GM04504 (cell line): ENCODE data around the gene ZSWIM3.

Experiments
- DNase-seq: peaks from one replicate; pipeline ENCODE4 v3.0.0-alpha.2; 2012; ENCODE audit warnings: low read depth

Gene ZSWIM3

GRCh38 chr20:45833030-45833882 is 24.2 kb upstream of the ZSWIM3 start, which contains the start of gene SNX21:
Gene SNX21, plus strand, starts transcription at chr20:45833799. Its CDS starts 121 bp downstream, at chr20:45833920.
- DNase-seq, result peak; percentile 92

- no peak for DNase-seq
These were observed 23.3 kb upstream of the ZSWIM3 start for GRCh38 chr20:45833883-45834796.

- no peak for DNase-seq
These were observed 22.6 kb upstream of the ZSWIM3 start for GRCh38 chr20:45834797-45835161.

GRCh38 chr20:45835329-45835765 is 22.1 kb upstream of the ZSWIM3 start:
- no peak for DNase-seq

- DNase-seq, result peak; percentile 87
These were observed 21.6 kb upstream of the ZSWIM3 start for GRCh38 chr20:45835825-45836224.

GRCh38 chr20:45836841-45837240 is 20.6 kb upstream of the ZSWIM3 start:
- no peak for DNase-seq

GRCh38 chr20:45840700-45841198 is 16.7 kb upstream of the ZSWIM3 start:
- DNase-seq, result no peak

- DNase-seq, result no peak
These were observed 15.8 kb upstream of the ZSWIM3 start for GRCh38 chr20:45841407-45842129.

- DNase-seq, result peak; percentile 87
These were observed 15.1 kb upstream of the ZSWIM3 start for GRCh38 chr20:45842169-45842812.

GRCh38 chr20:45843506-45843905 is 13.9 kb upstream of the ZSWIM3 start:
- DNase-seq, result no peak

GRCh38 chr20:45845452-45845851 is 12.0 kb upstream of the ZSWIM3 start:
- DNase-seq, result no peak

- DNase-seq, result no peak
These were observed 9.0 kb upstream of the ZSWIM3 start for GRCh38 chr20:45848421-45848820.

GRCh38 chr20:45848969-45849582 is 8.3 kb upstream of the ZSWIM3 start:
- no peak for DNase-seq

- no peak for DNase-seq
These were observed 7.2 kb upstream of the ZSWIM3 start for GRCh38 chr20:45850238-45850637.

GRCh38 chr20:45850926-45851325 is 6.5 kb upstream of the ZSWIM3 start:
- no peak for DNase-seq

- DNase-seq, result no peak
These were observed 5.9 kb upstream of the ZSWIM3 start for GRCh38 chr20:45851501-45851900.

GRCh38 chr20:45852326-45852725 is 5.1 kb upstream of the ZSWIM3 start:
- DNase-seq, result no peak

- DNase-seq, result no peak
These were observed 3.9 kb upstream of the ZSWIM3 start for GRCh38 chr20:45853484-45853883.

GRCh38 chr20:45857882-45858216 is 435 bp downstream of the ZSWIM3 start:
- no peak for DNase-seq

GRCh38 chr20:45859916-45860315 is 2.5 kb downstream of the ZSWIM3 start:
- no peak for DNase-seq

GRCh38 chr20:45860560-45861220 is 3.3 kb downstream of the ZSWIM3 start:
- no peak for DNase-seq
